IMR-90 (cell line): ENCODE data around the gene RAVER2. TPM values are rescaled to one million over a fixed set of nuclear protein-coding genes. Genes with fewer than 3 reads are reported as not detected.

ENCODE experiments used
- ATAC-seq: fragments of 200-7000 bp; cut with Tn5 transposase; 2 replicates; pipeline ENCODE4 v1.9.1; 2020; ENCODE audit warnings: low read depth, mild to moderate bottlenecking, moderate library complexity
- BruUV-seq: library from RNA; stranded (reverse); fragments of 400-500 nt; replicated peaks from 2 replicates; lab custom pipeline; 2021; lab: Mats Ljungman, UMichigan
- CTCF ChIA-PET: fragments of 300-600 bp; formaldehyde crosslinking; extraction: SDS; loops from one replicate; lab custom pipeline; 2021; ENCODE audit warnings: antibody characterized with exemption; lab: Yijun Ruan, JAX
- POLR2A ChIA-PET: fragments of 300-600 bp; sonication (Branson Sonifier 250); formaldehyde crosslinking; loops from one replicate; lab custom pipeline; 2022; ENCODE audit warnings: antibody characterized with exemption; ENCODE audit not compliant: unreplicated experiment; lab: Charles Lee
- DNase-seq: peaks from one replicate; pipeline ENCODE4 v3.0.0; 2013
- H2AFZ ChIP-seq: replicated peaks from 2 replicates; pipeline ENCODE3; 2013; ENCODE audit warnings: low read length, mild to moderate bottlenecking; ENCODE audit not compliant: poor library complexity
- H2AK5ac ChIP-seq: 2 replicates; pipeline ENCODE4 v1.6.1; 2013; ENCODE audit warnings: low read depth, low read length, inconsistent platforms
- H2AK9ac ChIP-seq: replicated peaks from 2 replicates; pipeline ENCODE3; 2013; ENCODE audit warnings: mild to moderate bottlenecking, low read depth, low read length, moderate library complexity; ENCODE audit not compliant: poor library complexity
- H2BK120ac ChIP-seq: 2 replicates; pipeline ENCODE4 v1.6.1; 2013; ENCODE audit warnings: low read depth, low read length, inconsistent platforms
- H2BK15ac ChIP-seq: 3 replicates; pipeline ENCODE4 v1.6.1; 2013; ENCODE audit warnings: low read depth, low read length, inconsistent platforms
- H2BK20ac ChIP-seq: 2 replicates; pipeline ENCODE4 v1.6.1; 2013; ENCODE audit warnings: low read depth, mild to moderate bottlenecking, inconsistent platforms, low read length, moderate library complexity
- H2BK5ac ChIP-seq: 2 replicates; pipeline ENCODE4 v1.6.1; 2013; ENCODE audit warnings: mild to moderate bottlenecking, low read depth, low read length, inconsistent platforms; ENCODE audit not compliant: poor library complexity, severe bottlenecking
- H3K14ac ChIP-seq: replicated peaks from 2 replicates; pipeline ENCODE4 v1.6.1; 2013; ENCODE audit warnings: low read depth, low read length, inconsistent platforms
- H3K18ac ChIP-seq: 2 replicates; pipeline ENCODE4 v1.6.1; 2013; ENCODE audit warnings: low read depth, low read length, control low read depth
- H3K23ac ChIP-seq: 2 replicates; pipeline ENCODE4 v1.6.1; 2013; ENCODE audit warnings: low read depth, low read length, inconsistent platforms
- H3K27ac ChIP-seq: 2 replicates; pipeline ENCODE4 v1.5.1; 2013; ENCODE audit warnings: mild to moderate bottlenecking, control low read depth, low read length; ENCODE audit not compliant: insufficient read depth
- H3K27me3 ChIP-seq: 2 replicates; pipeline ENCODE4 v1.6.1; 2013; ENCODE audit warnings: low read length; ENCODE audit not compliant: control insufficient read depth, insufficient read depth
- H3K36me3 ChIP-seq: 2 replicates; pipeline ENCODE4 v1.6.1; 2013; ENCODE audit warnings: low read length, mixed read lengths; ENCODE audit not compliant: control insufficient read depth, insufficient read depth
- H3K4ac ChIP-seq: 2 replicates; pipeline ENCODE4 v1.6.1; 2013; ENCODE audit warnings: low read depth, low read length, inconsistent platforms
- H3K4me1 ChIP-seq: 2 replicates; pipeline ENCODE4 v1.6.1; 2013; ENCODE audit warnings: low read length, mixed read lengths; ENCODE audit not compliant: control insufficient read depth, insufficient read depth
- H3K4me2 ChIP-seq: 2 replicates; pipeline ENCODE4 v1.6.1; 2013; ENCODE audit warnings: low read depth, mild to moderate bottlenecking, control low read depth, low read length, moderate library complexity
- H3K4me3 ChIP-seq: 2 replicates; pipeline ENCODE4 v1.5.1; 2013; ENCODE audit warnings: low read depth, mild to moderate bottlenecking, control low read depth, low read length, moderate library complexity; ENCODE audit not compliant: insufficient read depth
- H3K56ac ChIP-seq: 2 replicates; pipeline ENCODE4 v1.6.1; 2013; ENCODE audit warnings: low read length, inconsistent platforms; ENCODE audit not compliant: insufficient read depth; ENCODE audit errors: extremely low read depth
- H3K79me1 ChIP-seq, 2 experiments: 2 replicates each; pipeline ENCODE4 v1.6.1; 2013; ENCODE audit warnings: low read length in 2 of 2, inconsistent platforms in 1 of 2, low read depth in 1 of 2
- H3K9ac ChIP-seq: 2 replicates; pipeline ENCODE4 v1.6.1; 2013; ENCODE audit warnings: low read depth, low read length, control low read depth
- H3K9me1 ChIP-seq: 2 replicates; pipeline ENCODE4 v1.6.1; 2013; ENCODE audit warnings: low read length, inconsistent platforms; ENCODE audit not compliant: insufficient read depth
- H3K9me3 ChIP-seq: 2 replicates; pipeline ENCODE4 v1.6.1; 2013; ENCODE audit warnings: low read length; ENCODE audit not compliant: control insufficient read depth, insufficient read depth
- H4K20me1 ChIP-seq: 2 replicates; pipeline ENCODE4 v1.6.1; 2013; ENCODE audit warnings: low read length, inconsistent platforms; ENCODE audit not compliant: insufficient read depth
- H4K5ac ChIP-seq: 2 replicates; pipeline ENCODE4 v1.6.1; 2013; ENCODE audit warnings: mild to moderate bottlenecking, low read depth, low read length, control low read depth
- H4K8ac ChIP-seq, 2 experiments: 2 replicates each; pipeline ENCODE4 v1.6.1; 2013; ENCODE audit warnings: low read depth in 2 of 2, low read length in 2 of 2, control low read depth in 1 of 2, inconsistent platforms in 1 of 2
- H4K91ac ChIP-seq: 2 replicates; pipeline ENCODE4 v1.6.1; 2013; ENCODE audit warnings: low read depth, low read length, inconsistent platforms; ENCODE audit not compliant: insufficient read depth
- CHD1 ChIP-seq: IDR thresholded peaks from 2 replicates; pipeline ENCODE4 v1.6.1; 2012; ENCODE audit warnings: low read depth, low read length, improper control_type of control experiment
- FOS ChIP-seq: fragments of 150-350 bp; IDR thresholded peaks from 2 replicates; pipeline ENCODE4 v1.6.1; 2016; ENCODE audit warnings: low read depth, low read length
- NFE2L2 ChIP-seq: fragments of 150-350 bp; IDR thresholded peaks from 2 replicates; pipeline ENCODE4 v1.6.1; 2016; ENCODE audit warnings: low read depth, mild to moderate bottlenecking, low read length
- POLR2A ChIP-seq: IDR thresholded peaks from 2 replicates; pipeline ENCODE4 v1.6.1; 2012; ENCODE audit warnings: mild to moderate bottlenecking, low read depth, low read length
- RCOR1 ChIP-seq: IDR thresholded peaks from 2 replicates; pipeline ENCODE4 v1.6.1; 2012; ENCODE audit warnings: mild to moderate bottlenecking, low read length, improper control_type of control experiment; ENCODE audit not compliant: insufficient replicate concordance
- WGBS, 2 experiments: methylation state at CpG; one replicate each; pipeline versions ENCODE4 v1.1.5 to v1.1.7; 2013; ENCODE audit warnings: missing lambda C conversion rate in 2 of 2; ENCODE audit not compliant: insufficient read length in 1 of 2; ENCODE audit errors: extremely low coverage in 2 of 2; 5-methylcytosine and 5-hydroxymethylcytosine counted together
- dilution Hi-C: fragments of 300-500 bp; cut with HindIII; formaldehyde crosslinking; loops from one replicate; pipeline ENCODE4 v1.14.3; 2018; ENCODE audit warnings: low sequenced_read_pairs; ENCODE audit not compliant: unreplicated experiment
- in situ Hi-C: fragments of 300-500 bp; cut with MboI; formaldehyde crosslinking; loops from 3 replicates; pipeline ENCODE4 v1.14.3; 2019; ENCODE audit warnings: low sequenced_read_pairs, inconsistent platforms, mixed read lengths
- intact Hi-C: fragments of 100-400 bp; cut with micrococcal nuclease; formaldehyde crosslinking; loops from 2 replicates; pipeline ENCODE4 v1.10.0; 2022
- polyA plus RNA-seq, 3 experiments: library from polyadenylated mRNA; depleted of rRNA; stranded (reverse); fragments of >200 nt; gene quantifications; 2 replicates each; pipeline ENCODE4 v1.2.3, GENCODE V29; 2012; ENCODE audit warnings: low replicate concordance in 1 of 3
- total RNA-seq: library from RNA; depleted of rRNA; stranded (reverse); fragments of >200 nt; gene quantifications from 2 replicates; pipeline ENCODE4 v1.2.3, GENCODE V29; 2012

The RAVER2 gene
- total and polyA plus RNA-seq, 2 of the 4 experiments (the other 2 are of a cell fraction): 3.7 to 6.1 TPM

DNA sequence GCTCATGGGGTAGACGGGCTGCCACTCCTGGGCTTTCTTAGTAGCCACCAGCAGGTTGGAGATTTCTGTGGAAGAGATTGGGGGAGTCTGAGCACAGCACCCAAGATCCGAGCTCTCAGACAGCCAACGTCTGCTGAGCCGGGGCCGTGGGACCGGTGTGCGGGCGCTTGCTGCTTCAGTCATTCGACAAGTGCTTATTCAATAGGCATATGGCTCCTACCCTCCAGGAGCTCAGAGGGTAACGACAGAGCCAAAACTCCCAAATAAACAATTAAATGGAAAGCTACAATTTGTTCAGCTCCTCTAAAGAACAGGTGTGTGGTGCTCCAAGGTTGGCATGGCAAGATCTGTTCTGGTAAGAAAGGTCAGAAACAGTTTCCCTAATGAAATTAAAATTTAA lies 106.0 kb downstream of the RAVER2 start:
- no peak overlapping the region for H2BK15ac ChIP-seq
- dilution Hi-C loops (no loop called here), intact Hi-C loops (no loop called here), in situ Hi-C loops (no loop called here)
- H3K4ac ChIP-seq: no peak overlapping the region
- no peak overlapping the region for H3K18ac ChIP-seq
- H2AFZ ChIP-seq: no peak overlapping the region
- no peak overlapping the region for H2AK9ac ChIP-seq
- ChIA-PET CTCF (no interaction called here), POLR2A (interaction anchor here (0.5 kb wide), 1 partner anchor 410 kb away, joined by 3 read pairs; no protein-coding TSS in a partner anchor)
- ATAC-seq (no peak), DNase-seq (no peak)
- no peak overlapping the region for H3K9ac ChIP-seq
- no peak overlapping the region for H2BK20ac ChIP-seq
- H4K91ac ChIP-seq: no peak overlapping the region
- no peak overlapping the region for H3K14ac ChIP-seq
- H3K27me3 ChIP-seq: no peaks in the 10 kb centered on the region
- no peak overlapping the region for H3K4me2 ChIP-seq
- H3K9me3 ChIP-seq: no peaks in the 10 kb centered on the region
- no peak overlapping the region for H2BK120ac ChIP-seq
- TF ChIP-seq CHD1: no peak
- TF ChIP-seq NFE2L2: no peak
- no peak for TF ChIP-seq FOS
- no peak for TF ChIP-seq POLR2A
- no peak for TF ChIP-seq RCOR1
- H3K4me3 ChIP-seq: no peak overlapping the region
- H4K8ac ChIP-seq: no peak overlapping the region
- no peak overlapping the region for H4K5ac ChIP-seq
- 95% methylated on average over 8 of the region's 10 CpGs; no CpG with 5 or more reads in 1 of the 2 experiments for WGBS, 2 experiments
- H3K9me1 ChIP-seq: peaks cover 17% of the 10 kb centered on the region
- no peaks in the 10 kb centered on the region for H4K20me1 ChIP-seq
- BruUV-seq: no TSS peak
- peaks cover 73% of the 10 kb centered on the region for H3K36me3 ChIP-seq
- H3K79me1 ChIP-seq: no peaks in the 10 kb centered on the region
- H3K27ac ChIP-seq: no peak overlapping the region
- H3K4me1 ChIP-seq: no peaks in the 10 kb centered on the region
- H2AK5ac ChIP-seq: no peak overlapping the region
- no peak overlapping the region for H2BK5ac ChIP-seq
- no peak overlapping the region for H3K56ac ChIP-seq
- H3K23ac ChIP-seq: no peak overlapping the region
